MCF 10A (cell line): ENCODE data around the gene MRPS2. TPM values are rescaled to one million over a fixed set of nuclear protein-coding genes. Genes with fewer than 3 reads are reported as not detected.
"Not testable (repeated sequence)": the region's sequence is repeated elsewhere in the genome, so short reads cannot be mapped to it uniquely, and the experiment has no call there.

Experiments used
- BruUV-seq: library from RNA; stranded (reverse); fragments of 400-500 nt; replicated peaks from 2 replicates; lab custom pipeline; 2021; lab: Mats Ljungman, UMichigan
- CTCF ChIA-PET: fragments of 300-600 bp; sonication (Branson Sonifier 250); formaldehyde crosslinking; extraction: SDS; loops from one replicate; lab custom pipeline; 2021; ENCODE audit warnings: antibody characterized with exemption, inconsistent platforms; lab: Yijun Ruan, JAX
- POLR2A ChIA-PET: fragments of 300-600, 350-650 bp; sonication (Branson Sonifier 250); formaldehyde crosslinking; extraction: SDS; loops from one replicate; lab custom pipeline; 2020; ENCODE audit warnings: antibody characterized with exemption, inconsistent platforms; lab: Yijun Ruan, JAX
- DNase-seq: peaks from one replicate; pipeline ENCODE4 v3.0.0-alpha.2; 2018; ENCODE audit not compliant: unreplicated experiment
- H3K27ac Mint-ChIP-seq: one replicate; pipeline ENCODE4 v1.8.0; 2022; ENCODE audit warnings: mild to moderate bottlenecking, low read depth, mixed read lengths; ENCODE audit not compliant: unreplicated experiment
- H3K27me3 Mint-ChIP-seq: one replicate; pipeline ENCODE4 v1.8.0; 2022; ENCODE audit warnings: mixed read lengths; ENCODE audit not compliant: insufficient read depth, unreplicated experiment
- H3K36me3 Mint-ChIP-seq: one replicate; pipeline ENCODE4 v1.8.0; 2022; ENCODE audit warnings: mild to moderate bottlenecking, moderate library complexity, mixed read lengths; ENCODE audit not compliant: insufficient read depth, unreplicated experiment
- H3K4me1 Mint-ChIP-seq: one replicate; pipeline ENCODE4 v1.8.0; 2022; ENCODE audit warnings: mixed read lengths; ENCODE audit not compliant: insufficient read depth, unreplicated experiment
- H3K4me3 Mint-ChIP-seq: one replicate; pipeline ENCODE4 v1.8.0; 2022; ENCODE audit warnings: mild to moderate bottlenecking, moderate library complexity, mixed read lengths; ENCODE audit not compliant: unreplicated experiment
- H3K9me3 Mint-ChIP-seq: one replicate; pipeline ENCODE4 v1.8.0; 2022; ENCODE audit warnings: mixed read lengths; ENCODE audit not compliant: unreplicated experiment
- CTCF ChIP-seq: fragments of 200-600 bp; IDR thresholded peaks from one replicate; pipeline ENCODE4 v1.8.0; 2022; ENCODE audit warnings: antibody characterized with exemption, mild to moderate bottlenecking; ENCODE audit not compliant: unreplicated experiment
- intact Hi-C: fragments of 100-400 bp; cut with micrococcal nuclease; formaldehyde crosslinking; loops from 2 replicates; pipeline ENCODE4 v1.14.1; 2022
- total RNA-seq: library from RNA; stranded (reverse); gene quantifications from 2 replicates; pipeline ENCODE4 v1.2.3, GENCODE V29; 2022

Gene MRPS2
- total RNA-seq, 1 experiment from 2014 or later, result 45.8 TPM

DNA sequence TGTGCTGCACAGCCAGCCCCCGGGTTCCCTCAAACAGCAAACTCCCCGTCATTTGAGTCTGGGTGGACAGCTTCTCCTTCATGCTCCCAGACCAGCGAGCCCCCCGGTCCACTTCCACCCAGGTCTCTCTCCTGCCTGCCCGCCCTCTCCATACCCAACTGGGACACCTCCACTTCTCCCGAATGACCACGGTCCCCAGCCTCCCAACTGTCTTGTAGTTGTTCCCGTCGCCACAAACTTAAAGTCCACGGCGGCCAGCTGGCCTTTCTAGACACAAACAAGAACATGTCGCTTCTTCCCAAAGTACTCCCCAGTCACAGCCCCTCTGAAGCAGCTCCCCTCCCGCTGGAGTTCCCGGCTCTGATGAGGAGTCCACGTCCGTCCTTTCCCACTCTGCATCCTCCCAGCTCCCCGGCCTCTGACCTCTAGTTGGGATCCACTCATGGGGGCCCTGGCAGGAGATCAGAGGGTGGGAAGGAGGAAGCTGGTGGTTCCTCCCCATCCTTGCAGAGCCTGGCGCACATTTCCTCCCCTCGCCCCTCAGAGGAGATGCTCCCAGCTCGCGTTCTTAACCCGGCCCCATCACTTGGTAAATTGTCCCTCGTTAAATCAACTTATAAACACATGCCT is 45.0 kb upstream of the MRPS2 start:
- no TSS peak for BruUV-seq
- no peak for TF ChIP-seq CTCF
- intact Hi-C loops, result no loop called here
- Mint-ChIP-seq H3K27ac (no peak overlapping the region), H3K9me3 (peaks cover 8% of the 10 kb centered on the region), H3K4me3 (no peak overlapping the region), H3K27me3 (peaks cover 41% of the 10 kb centered on the region), H3K36me3 (no peaks in the 10 kb centered on the region), H3K4me1 (no peaks in the 10 kb centered on the region)
- ChIA-PET CTCF (interaction anchor here (0.7 kb wide), 1 partner anchor 360 kb away, joined by 3 read pairs; no protein-coding TSS in a partner anchor), POLR2A (no interaction called here)
- DNase-seq, result no peak

DNA sequence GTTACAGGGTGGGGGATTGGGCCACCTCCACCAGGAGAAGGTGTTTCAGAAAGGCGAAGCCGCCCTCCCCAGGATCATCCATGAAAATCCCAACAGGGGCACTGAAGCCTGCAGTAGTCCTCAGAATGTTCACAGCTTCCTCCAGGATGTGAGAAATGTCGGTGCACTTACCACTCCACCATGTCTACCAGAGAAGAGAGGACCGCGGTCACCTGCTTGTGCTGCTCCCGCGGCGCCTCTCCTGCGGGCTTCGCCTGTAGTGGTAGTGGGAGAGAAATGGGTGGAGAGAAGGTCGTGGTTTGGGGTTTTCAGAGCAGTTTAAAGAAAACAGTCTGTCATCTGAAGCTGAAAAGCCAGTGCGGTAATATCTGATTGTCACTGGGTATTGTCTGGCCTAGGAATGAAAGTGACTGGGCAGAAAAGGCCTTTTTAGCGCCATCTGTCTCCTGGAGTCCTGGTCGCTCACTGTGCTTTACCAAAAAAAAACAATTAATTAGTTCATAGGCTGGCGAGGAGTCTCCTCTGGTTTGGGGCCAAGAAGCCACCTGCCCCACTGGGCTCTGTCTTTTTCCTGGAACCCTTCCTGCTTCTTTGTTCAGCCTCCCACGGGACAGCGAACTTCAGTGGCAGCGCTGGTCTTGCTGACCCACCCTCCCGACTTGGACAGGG is 43.9 kb upstream of the MRPS2 start:
- BruUV-seq, result no TSS peak
- Mint-ChIP-seq H3K27me3 (peaks cover 41% of the 10 kb centered on the region), H3K27ac (no peak overlapping the region), H3K4me3 (no peak overlapping the region), H3K36me3 (no peaks in the 10 kb centered on the region), H3K4me1 (no peaks in the 10 kb centered on the region), H3K9me3 (peaks cover 8% of the 10 kb centered on the region)
- CTCF ChIA-PET, result no interaction called here
- POLR2A ChIA-PET, result no interaction called here
- no peak for TF ChIP-seq CTCF
- DNase-seq, result no peak
- intact Hi-C loops, result no loop called here

DNA sequence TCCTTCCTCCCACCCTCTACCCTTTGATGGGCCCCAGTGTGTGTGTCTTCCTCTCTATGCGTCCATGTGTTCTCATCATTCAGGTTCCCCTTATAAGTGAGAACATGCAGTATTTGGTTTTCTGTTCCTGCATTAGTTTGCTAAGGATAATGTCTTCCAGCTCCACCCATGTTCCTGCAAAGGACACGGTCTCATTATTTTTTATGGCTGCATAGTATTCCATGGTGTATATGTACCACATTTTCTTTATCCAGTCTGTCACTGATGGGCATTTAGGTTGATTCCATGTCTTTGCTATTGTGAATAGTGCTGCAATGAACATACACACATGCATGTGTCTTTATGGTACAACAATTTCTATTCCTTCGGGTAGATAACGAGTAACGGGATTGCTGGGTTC is 42.0 kb upstream of the MRPS2 start:
- BruUV-seq, intact Hi-C loops, POLR2A ChIA-PET, H3K4me1 Mint-ChIP-seq, H3K27ac Mint-ChIP-seq, DNase-seq, H3K9me3 Mint-ChIP-seq, H3K4me3 Mint-ChIP-seq, CTCF ChIA-PET, H3K36me3 Mint-ChIP-seq: not testable (repeated sequence)
- peaks cover 27% of the 10 kb centered on the region for H3K27me3 Mint-ChIP-seq

GRCh38 chr9:135461936-135462335 is 38.5 kb upstream of the MRPS2 start:
- no peaks in the 10 kb centered on the region for H3K27me3 Mint-ChIP-seq
- ChIA-PET CTCF (interaction anchor here (1.1 kb wide), 1 partner anchor 49 kb away, joined by 3 read pairs; no protein-coding TSS in a partner anchor), POLR2A (no interaction called here)
- DNase-seq, result no peak
- intact Hi-C loops, result no loop called here
- no peak for TF ChIP-seq CTCF
- BruUV-seq, result no TSS peak
- H3K36me3 Mint-ChIP-seq, result no peaks in the 10 kb centered on the region
- H3K4me1 Mint-ChIP-seq, result peaks cover 8% of the 10 kb centered on the region
- H3K4me3 Mint-ChIP-seq, result no peak overlapping the region
- no peaks in the 10 kb centered on the region for H3K9me3 Mint-ChIP-seq
- peak overlapping the region; percentile 5 for H3K27ac Mint-ChIP-seq
